GM12801 (cell line): ENCODE measurements around the gene NT5M.

Source experiments
- CTCF ChIP-seq: IDR thresholded peaks from one replicate; pipeline ENCODE4 v1.5.1; 2011; ENCODE audit warnings: control low read depth; ENCODE audit not compliant: insufficient read length; ENCODE audit errors: extremely low read depth

NT5M gene

GRCh38 chr17:17380145-17380925 is 77.2 kb downstream of the NT5M start:
- TF ChIP-seq CTCF: no peak

GRCh38 chr17:17381446-17382064 is 78.4 kb downstream of the NT5M start:
- TF ChIP-seq CTCF: no peak

GRCh38 chr17:17382065-17382459 is 78.9 kb downstream of the NT5M start:
- TF ChIP-seq CTCF: no peak

GRCh38 chr17:17382971-17383370 is 79.8 kb downstream of the NT5M start:
- TF ChIP-seq CTCF: no peak

GRCh38 chr17:17384291-17384615 is 81.1 kb downstream of the NT5M start:
- no peak for TF ChIP-seq CTCF

- no peak for TF ChIP-seq CTCF
Observed at GRCh38 chr17:17384961-17385360, 81.8 kb downstream of the NT5M start.

- TF ChIP-seq CTCF: no peak
Observed at GRCh38 chr17:17385491-17385890, 82.3 kb downstream of the NT5M start.
